A673 (cell line): Measurements from ENCODE around the gene KCNQ1.

Experiments used
- CTCF ChIP-seq: fragments of 300-800, 200-600 bp; sonication (generic); conservative IDR thresholded peaks from 2 replicates; pipeline ENCODE4 v1.5.1; 2017; ENCODE audit warnings: low read depth, mild to moderate bottlenecking, antibody characterized with exemption, low read length, moderate library complexity, mixed read lengths
- EZH2 ChIP-seq: fragments of 200-600 bp; sonication (generic); IDR thresholded peaks from 2 replicates; pipeline ENCODE4 v1.6.1; 2017; ENCODE audit warnings: borderline replicate concordance, low read depth, mild to moderate bottlenecking, mixed read lengths, antibody characterized with exemption, low read length; ENCODE audit not compliant: poor library complexity, severe bottlenecking

DNA sequence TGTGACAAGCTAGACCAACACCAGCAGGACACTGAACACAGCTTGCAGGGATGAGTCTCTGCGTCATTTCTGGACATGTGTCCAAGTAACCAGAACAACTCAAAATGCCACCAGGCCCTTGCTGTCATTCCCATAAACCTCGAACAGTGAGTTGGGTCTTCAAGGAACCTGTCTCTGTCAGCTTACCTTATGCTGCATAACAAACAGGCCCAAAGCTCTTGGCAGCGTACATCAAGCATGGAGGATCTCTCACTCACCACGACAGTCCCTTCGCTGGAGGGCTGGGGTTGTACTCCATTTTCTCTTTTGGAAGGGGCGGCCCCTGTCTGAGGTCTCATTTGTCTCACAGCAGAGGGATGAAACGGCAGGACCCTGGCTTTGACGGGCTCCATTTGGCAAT is 434.0 kb downstream of the KCNQ1 start:
- TF ChIP-seq CTCF (no peak), EZH2 (no peak)
